Lung (tissue), 12 donors: ENCODE measurements around the gene RXYLT1. TPM values are rescaled to one million over a fixed set of nuclear protein-coding genes. Genes with fewer than 3 reads are reported as not detected.

Experiments
- ATAC-seq: fragments of 200-7000 bp; cut with Tn5 transposase; one replicate; pipeline ENCODE4 v1.9.1; 2020; ENCODE audit warnings: moderate number of reproducible peaks; ENCODE audit not compliant: insufficient read depth, low FRiP score
- DNase-seq, 3 donors: peaks; one replicate each; pipeline ENCODE4 v3.0.0-alpha.2; 2013 to 2017
- H3K27ac ChIP-seq, 2 donors: one replicate each; pipeline ENCODE4 v1.5.1; 2013; ENCODE audit warnings: mild to moderate bottlenecking in 2 of 2, moderate library complexity in 2 of 2, control low read depth in 1 of 2, inconsistent platforms in 1 of 2, low read depth in 1 of 2, low read length in 1 of 2
- H3K27me3 ChIP-seq, 3 donors: one replicate each; pipeline ENCODE4 v1.5.1; 2013; ENCODE audit warnings: low read length in 2 of 3; ENCODE audit not compliant: control insufficient read depth in 3 of 3, insufficient read depth in 3 of 3
- H3K36me3 ChIP-seq, 4 donors: one replicate each; pipeline ENCODE4 v1.5.1; 2013; ENCODE audit warnings: low read length in 4 of 4, mild to moderate bottlenecking in 1 of 4, moderate library complexity in 1 of 4; ENCODE audit not compliant: control insufficient read depth in 4 of 4, insufficient read depth in 4 of 4
- H3K4me1 ChIP-seq, 5 donors: one replicate each; pipeline ENCODE4 v1.5.1; 2013; ENCODE audit warnings: low read length in 5 of 5, mild to moderate bottlenecking in 2 of 5, moderate library complexity in 1 of 5; ENCODE audit not compliant: control insufficient read depth in 5 of 5, insufficient read depth in 5 of 5
- H3K4me3 ChIP-seq: one replicate; pipeline ENCODE4 v1.5.1; 2013; ENCODE audit warnings: mild to moderate bottlenecking, control low read depth, moderate library complexity
- H3K9ac ChIP-seq, 2 donors: one replicate each; pipeline ENCODE4 v1.5.1; 2013; ENCODE audit warnings: low read length in 2 of 2, control low read depth in 1 of 2; ENCODE audit not compliant: insufficient read depth in 1 of 2
- H3K9me3 ChIP-seq, 4 donors: one replicate each; pipeline ENCODE4 v1.5.1; 2013; ENCODE audit warnings: low read length in 3 of 4, mild to moderate bottlenecking in 1 of 4, moderate library complexity in 1 of 4; ENCODE audit not compliant: control insufficient read depth in 4 of 4, insufficient read depth in 3 of 4
- WGBS, 2 donors: extraction: QIAGEN DNeasy Blood & Tissue Kit; methylation state at CpG; one replicate each; pipeline ENCODE4 v1.1.7; 2013; 5-methylcytosine and 5-hydroxymethylcytosine counted together
- polyA plus RNA-seq, 2 donors: library from polyadenylated mRNA; stranded (reverse); fragments of 200-250 nt; gene quantifications; one replicate each; pipeline ENCODE4 v1.2.1, GENCODE V29; 2013
- total RNA-seq, 2 donors: library from RNA; depleted of rRNA in 1 of 2; stranded (reverse); fragments of >200 nt in 1 of 2; gene quantifications; one replicate each; pipeline ENCODE4 v1.2.1, GENCODE V29; 2014 to 2021
- TF ChIP-seq, protein P1 (sequence below): IDR thresholded peaks from 2 replicates; pipeline ENCODE4 v1.5.1; 2012; ENCODE audit warnings: mild to moderate bottlenecking; ENCODE audit errors: control extremely low read depth, extremely low read depth
- donor health status: control.
- donor health status: control.
- donor health status: Bipolar disorder and iron deficiency.
- donor health status: healthy.
- donor health status: DM: yes; HTN: yes; CAD: no.

Gene RXYLT1
- total and polyA plus RNA-seq, 4 donors = 8.0 to 14.9 (median 12.4) TPM

DNA sequence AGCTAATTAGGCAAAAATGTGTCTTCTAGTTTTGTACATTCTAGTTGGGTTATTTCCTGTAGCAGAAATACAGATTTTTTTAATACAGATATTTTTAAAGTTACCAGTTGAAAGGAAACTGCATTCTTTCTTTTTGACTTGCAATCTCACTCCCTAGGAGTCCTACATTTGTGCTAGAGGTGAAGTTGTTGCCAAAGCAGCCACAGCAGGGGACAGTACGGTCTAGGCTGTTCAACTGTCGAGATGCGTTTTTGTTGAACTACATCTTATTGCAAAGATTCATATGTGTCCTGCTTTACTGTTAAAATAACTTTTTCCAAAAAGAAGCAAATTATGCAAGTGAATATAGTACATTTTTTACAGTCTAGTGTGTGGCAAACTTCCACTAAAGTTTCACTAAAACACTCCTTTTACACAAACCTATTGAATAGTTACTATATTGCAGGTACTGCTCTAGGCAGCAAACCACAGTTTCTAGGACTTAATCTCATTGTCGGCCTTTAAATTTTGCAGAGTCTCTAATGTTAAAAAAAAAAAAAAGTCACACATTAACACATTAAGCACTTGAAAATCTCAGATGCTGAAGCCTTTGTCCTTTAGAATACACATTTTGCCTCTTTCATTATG lies 34.5 kb downstream of the RXYLT1 start:
- no peaks in the 10 kb centered on the region for H3K27me3 ChIP-seq
- DNase-seq = no peak
- no peak overlapping the region for H3K27ac ChIP-seq
- H3K36me3 ChIP-seq = peaks cover 0 to under 1% (median 0%) of the 10 kb centered on the region in 4 donors
- WGBS, 2 donors = 74 to 77% methylated on average over 4 of the region's 4 CpGs
- H3K4me3 ChIP-seq = no peak overlapping the region
- ATAC-seq = no peak
- H3K9me3 ChIP-seq = peaks cover 0 to 9% (median 2%) of the 10 kb centered on the region in 4 donors
- TF ChIP-seq, protein P1, sequence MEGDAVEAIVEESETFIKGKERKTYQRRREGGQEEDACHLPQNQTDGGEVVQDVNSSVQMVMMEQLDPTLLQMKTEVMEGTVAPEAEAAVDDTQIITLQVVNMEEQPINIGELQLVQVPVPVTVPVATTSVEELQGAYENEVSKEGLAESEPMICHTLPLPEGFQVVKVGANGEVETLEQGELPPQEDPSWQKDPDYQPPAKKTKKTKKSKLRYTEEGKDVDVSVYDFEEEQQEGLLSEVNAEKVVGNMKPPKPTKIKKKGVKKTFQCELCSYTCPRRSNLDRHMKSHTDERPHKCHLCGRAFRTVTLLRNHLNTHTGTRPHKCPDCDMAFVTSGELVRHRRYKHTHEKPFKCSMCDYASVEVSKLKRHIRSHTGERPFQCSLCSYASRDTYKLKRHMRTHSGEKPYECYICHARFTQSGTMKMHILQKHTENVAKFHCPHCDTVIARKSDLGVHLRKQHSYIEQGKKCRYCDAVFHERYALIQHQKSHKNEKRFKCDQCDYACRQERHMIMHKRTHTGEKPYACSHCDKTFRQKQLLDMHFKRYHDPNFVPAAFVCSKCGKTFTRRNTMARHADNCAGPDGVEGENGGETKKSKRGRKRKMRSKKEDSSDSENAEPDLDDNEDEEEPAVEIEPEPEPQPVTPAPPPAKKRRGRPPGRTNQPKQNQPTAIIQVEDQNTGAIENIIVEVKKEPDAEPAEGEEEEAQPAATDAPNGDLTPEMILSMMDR = no peak
- no peaks in the 10 kb centered on the region for H3K4me1 ChIP-seq
- no peak overlapping the region for H3K9ac ChIP-seq

DNA sequence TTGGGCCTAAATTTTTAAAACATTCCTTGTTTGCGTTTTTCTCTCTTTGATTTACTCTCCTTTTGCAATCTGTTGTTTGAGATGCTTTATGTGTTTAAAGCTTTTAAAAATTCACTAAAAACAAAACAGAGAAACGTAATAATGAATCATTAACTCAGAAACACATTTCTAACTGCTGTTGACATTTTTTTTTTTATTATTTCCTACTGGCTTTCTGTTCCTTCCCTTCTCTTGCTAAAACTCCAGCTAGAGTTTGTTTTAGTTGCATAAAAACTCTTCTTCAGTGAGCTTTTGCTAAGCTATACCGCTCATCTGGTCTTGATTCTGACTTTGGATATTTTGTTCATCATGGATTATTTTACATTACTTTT lies 35.8 kb downstream of the RXYLT1 start:
- 85 to 89% methylated on average over 3 of the region's 3 CpGs for WGBS, 2 donors
- peaks cover 0 to 9% (median 2%) of the 10 kb centered on the region in 4 donors for H3K9me3 ChIP-seq
- no peak overlapping the region for H3K9ac ChIP-seq
- H3K27ac ChIP-seq = no peak overlapping the region
- no peaks in the 10 kb centered on the region for H3K27me3 ChIP-seq
- H3K36me3 ChIP-seq = no peaks in the 10 kb centered on the region
- DNase-seq (no peak), ATAC-seq (no peak)
- TF ChIP-seq, protein P1 = no peak
- no peak overlapping the region for H3K4me3 ChIP-seq
- H3K4me1 ChIP-seq = no peaks in the 10 kb centered on the region

DNA sequence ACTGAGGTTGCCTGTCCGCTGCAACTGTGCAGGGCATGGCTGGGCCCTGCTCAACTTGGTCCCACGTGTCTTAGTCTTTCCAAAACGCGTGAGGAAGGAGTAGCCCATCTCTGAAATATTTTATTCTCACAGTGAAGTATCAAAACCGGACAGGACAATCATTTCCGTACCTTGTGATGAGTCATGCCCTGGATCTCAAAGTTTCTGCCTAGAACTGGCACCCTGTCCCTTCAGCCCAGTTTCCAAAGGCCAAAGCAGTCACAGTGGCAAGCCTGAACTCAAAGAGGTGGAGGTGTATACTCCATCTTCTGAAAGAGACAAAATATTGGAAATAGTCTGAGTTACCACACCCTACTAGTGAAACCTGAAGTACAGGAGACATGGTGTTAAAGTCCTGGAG lies 36.3 kb downstream of the RXYLT1 start:
- TF ChIP-seq, protein P1 = no peak
- no peak overlapping the region for H3K9ac ChIP-seq
- peaks cover 0 to 9% (median 2%) of the 10 kb centered on the region in 4 donors for H3K9me3 ChIP-seq
- no peaks in the 10 kb centered on the region for H3K36me3 ChIP-seq
- H3K4me3 ChIP-seq = no peak overlapping the region
- ATAC-seq (no peak), DNase-seq (no peak)
- H3K27me3 ChIP-seq = no peaks in the 10 kb centered on the region
- no peaks in the 10 kb centered on the region for H3K4me1 ChIP-seq
- H3K27ac ChIP-seq = no peak overlapping the region
- WGBS, 2 donors = 87 to 90% methylated on average over 6 of the region's 6 CpGs

DNA sequence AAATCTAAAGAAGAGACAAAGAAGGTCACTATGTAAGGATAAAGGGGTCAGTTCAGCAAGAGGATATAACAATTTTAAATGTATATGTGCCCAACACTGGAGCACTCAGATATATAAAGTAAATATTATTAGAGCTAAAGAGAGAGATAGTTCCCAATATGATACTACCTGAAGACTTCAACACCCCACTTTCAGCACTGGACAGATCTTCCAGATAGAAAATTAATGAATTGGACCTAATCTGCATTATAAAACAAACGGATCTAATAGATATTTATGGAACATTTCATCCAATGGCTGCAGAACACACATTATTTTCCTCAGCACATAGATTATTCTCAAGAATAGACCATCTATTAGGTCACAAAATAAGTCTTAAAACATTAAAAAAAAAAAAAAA lies 40.7 kb downstream of the RXYLT1 start:
- no peak for DNase-seq
- 84 to 94% methylated on average over 1 of the region's 1 CpG for WGBS, 2 donors
- H3K9ac ChIP-seq = no peak overlapping the region
- no peak for ATAC-seq
- peaks cover 0 to 1% (median 0%) of the 10 kb centered on the region in 5 donors for H3K4me1 ChIP-seq
- H3K27ac ChIP-seq = no peak overlapping the region
- peaks cover 0 to 2% (median 0%) of the 10 kb centered on the region in 3 donors for H3K27me3 ChIP-seq
- H3K9me3 ChIP-seq = peaks cover 0 to 9% (median 2%) of the 10 kb centered on the region in 4 donors
- H3K36me3 ChIP-seq = no peaks in the 10 kb centered on the region
- H3K4me3 ChIP-seq = no peak overlapping the region
- TF ChIP-seq, protein P1 = no peak
